Activated CD4-positive, alpha-beta T cell treated with anti-CD3 and anti-CD28 coated beads for 4 hours (primary cell): ENCODE measurements around the gene GLT8D2.
"Not testable (repeated sequence)": the region's sequence is repeated elsewhere in the genome, so short reads cannot be mapped to it uniquely, and the experiment has no call there.

Experiments used
- DNase-seq, 2 donors: peaks; one replicate each; pipeline ENCODE4 v3.0.0-alpha.2; 2020

GLT8D2 gene

GRCh38 chr12:104049278-104049902 lies 597 bp downstream of the GLT8D2 start:
- no peak for DNase-seq

- DNase-seq, result no peak
These were observed 1.2 kb downstream of the GLT8D2 start for GRCh38 chr12:104048811-104049210.

- DNase-seq, result no peak
These were observed 1.8 kb downstream of the GLT8D2 start for GRCh38 chr12:104048162-104048561.

- DNase-seq, result no peak
These were observed 3.7 kb downstream of the GLT8D2 start for GRCh38 chr12:104046306-104046705.

- DNase-seq, result no peak
These were observed 5.8 kb downstream of the GLT8D2 start for GRCh38 chr12:104044158-104044557.

GRCh38 chr12:104042580-104042979 lies 7.4 kb downstream of the GLT8D2 start:
- DNase-seq, result no peak

- DNase-seq, result not testable (repeated sequence)
These were observed 10.2 kb downstream of the GLT8D2 start for GRCh38 chr12:104039769-104040168.

- DNase-seq, result not testable (repeated sequence)
These were observed 13.8 kb downstream of the GLT8D2 start for GRCh38 chr12:104036143-104036542.

GRCh38 chr12:104030596-104030995 lies 19.4 kb downstream of the GLT8D2 start:
- DNase-seq, result not testable (repeated sequence)

- no peak for DNase-seq
These were observed 23.0 kb downstream of the GLT8D2 start for GRCh38 chr12:104026841-104027599.

- DNase-seq, result no peak
These were observed 24.2 kb downstream of the GLT8D2 start for GRCh38 chr12:104025771-104026170.

- DNase-seq, result no peak
These were observed 25.6 kb downstream of the GLT8D2 start for GRCh38 chr12:104024348-104024747.

- DNase-seq, result no peak
These were observed 26.3 kb downstream of the GLT8D2 start for GRCh38 chr12:104023710-104024109.

- no peak for DNase-seq
These were observed 27.2 kb downstream of the GLT8D2 start for GRCh38 chr12:104022786-104023185.

- DNase-seq, result not testable (repeated sequence)
These were observed 28.1 kb downstream of the GLT8D2 start for GRCh38 chr12:104021862-104022261.

- DNase-seq, result no peak
These were observed 37.7 kb downstream of the GLT8D2 start for GRCh38 chr12:104012331-104012730.

- no peak for DNase-seq
These were observed 38.7 kb downstream of the GLT8D2 start for GRCh38 chr12:104011253-104011652.

- no peak for DNase-seq
These were observed 39.3 kb downstream of the GLT8D2 start for GRCh38 chr12:104010606-104011169.

GRCh38 chr12:104010121-104010520 lies 39.9 kb downstream of the GLT8D2 start:
- DNase-seq, result no peak

GRCh38 chr12:104006929-104007328 lies 43.1 kb downstream of the GLT8D2 start:
- DNase-seq, result no peak

- DNase-seq, result no peak
These were observed 46.4 kb downstream of the GLT8D2 start for GRCh38 chr12:104003596-104003995.

- DNase-seq, result no peak
These were observed 47.3 kb downstream of the GLT8D2 start for GRCh38 chr12:104002686-104003085.

GRCh38 chr12:104000807-104001434 lies 49.1 kb downstream of the GLT8D2 start:
- DNase-seq, result no peak

- no peak for DNase-seq
These were observed 51.0 kb downstream of the GLT8D2 start for GRCh38 chr12:103998976-103999375.
